Prostate gland (tissue), 2 donors: ENCODE results near the gene TANGO6.

Experiments
- POLR2A ChIP-seq: fragments of 450-650 bp; IDR thresholded peaks from one replicate; pipeline ENCODE4 v1.6.1; 2016; ENCODE audit warnings: antibody characterized with exemption, mild to moderate bottlenecking
- POLR2AphosphoS5 ChIP-seq: sonication (generic); formaldehyde crosslinking; IDR thresholded peaks from one replicate; pipeline ENCODE4 v1.6.1; 2017; ENCODE audit warnings: antibody characterized with exemption
- TF ChIP-seq, protein P1 (sequence below), 4 experiments: fragments of 200-600 bp in 2 of 4; fragments of 450-650 bp in 2 of 4; sonication (generic) in 2 of 4; IDR thresholded peaks; 1 replicate in 3 of 4; 2 replicates in 1 of 4; pipeline ENCODE4 v1.5.1; 2016 to 2019; ENCODE audit warnings: antibody characterized with exemption in 4 of 4, mild to moderate bottlenecking in 2 of 4, moderate library complexity in 2 of 4

DNA sequence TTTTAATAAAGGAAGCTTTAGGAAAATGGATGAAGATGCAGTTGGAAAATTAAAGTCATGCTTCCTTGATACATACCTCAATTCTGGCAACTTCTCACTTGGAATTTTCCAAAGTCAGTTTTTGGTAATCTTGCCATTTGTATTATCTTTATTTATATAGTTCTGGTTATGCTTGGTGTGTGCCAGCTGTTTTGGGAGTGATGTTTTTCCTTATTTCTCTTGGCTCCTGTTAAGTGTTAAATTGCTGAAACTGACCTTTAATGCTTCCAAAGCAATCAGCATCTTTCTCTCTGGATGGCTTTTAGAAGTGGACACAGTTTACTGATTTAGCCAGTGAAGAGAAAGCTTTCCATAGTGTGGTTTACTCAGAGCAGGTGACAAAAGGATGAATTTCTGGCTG is 192.0 kb downstream of the TANGO6 start:
- TF ChIP-seq, protein P1, sequence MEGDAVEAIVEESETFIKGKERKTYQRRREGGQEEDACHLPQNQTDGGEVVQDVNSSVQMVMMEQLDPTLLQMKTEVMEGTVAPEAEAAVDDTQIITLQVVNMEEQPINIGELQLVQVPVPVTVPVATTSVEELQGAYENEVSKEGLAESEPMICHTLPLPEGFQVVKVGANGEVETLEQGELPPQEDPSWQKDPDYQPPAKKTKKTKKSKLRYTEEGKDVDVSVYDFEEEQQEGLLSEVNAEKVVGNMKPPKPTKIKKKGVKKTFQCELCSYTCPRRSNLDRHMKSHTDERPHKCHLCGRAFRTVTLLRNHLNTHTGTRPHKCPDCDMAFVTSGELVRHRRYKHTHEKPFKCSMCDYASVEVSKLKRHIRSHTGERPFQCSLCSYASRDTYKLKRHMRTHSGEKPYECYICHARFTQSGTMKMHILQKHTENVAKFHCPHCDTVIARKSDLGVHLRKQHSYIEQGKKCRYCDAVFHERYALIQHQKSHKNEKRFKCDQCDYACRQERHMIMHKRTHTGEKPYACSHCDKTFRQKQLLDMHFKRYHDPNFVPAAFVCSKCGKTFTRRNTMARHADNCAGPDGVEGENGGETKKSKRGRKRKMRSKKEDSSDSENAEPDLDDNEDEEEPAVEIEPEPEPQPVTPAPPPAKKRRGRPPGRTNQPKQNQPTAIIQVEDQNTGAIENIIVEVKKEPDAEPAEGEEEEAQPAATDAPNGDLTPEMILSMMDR (IDR thresholded peaks at IDR 0.05) = no peak
- TF ChIP-seq POLR2A = no peak
- no peak for TF ChIP-seq POLR2AphosphoS5
